Measurements from ENCODE around the gene CYP2F1.

The CYP2F1 gene

DNA sequence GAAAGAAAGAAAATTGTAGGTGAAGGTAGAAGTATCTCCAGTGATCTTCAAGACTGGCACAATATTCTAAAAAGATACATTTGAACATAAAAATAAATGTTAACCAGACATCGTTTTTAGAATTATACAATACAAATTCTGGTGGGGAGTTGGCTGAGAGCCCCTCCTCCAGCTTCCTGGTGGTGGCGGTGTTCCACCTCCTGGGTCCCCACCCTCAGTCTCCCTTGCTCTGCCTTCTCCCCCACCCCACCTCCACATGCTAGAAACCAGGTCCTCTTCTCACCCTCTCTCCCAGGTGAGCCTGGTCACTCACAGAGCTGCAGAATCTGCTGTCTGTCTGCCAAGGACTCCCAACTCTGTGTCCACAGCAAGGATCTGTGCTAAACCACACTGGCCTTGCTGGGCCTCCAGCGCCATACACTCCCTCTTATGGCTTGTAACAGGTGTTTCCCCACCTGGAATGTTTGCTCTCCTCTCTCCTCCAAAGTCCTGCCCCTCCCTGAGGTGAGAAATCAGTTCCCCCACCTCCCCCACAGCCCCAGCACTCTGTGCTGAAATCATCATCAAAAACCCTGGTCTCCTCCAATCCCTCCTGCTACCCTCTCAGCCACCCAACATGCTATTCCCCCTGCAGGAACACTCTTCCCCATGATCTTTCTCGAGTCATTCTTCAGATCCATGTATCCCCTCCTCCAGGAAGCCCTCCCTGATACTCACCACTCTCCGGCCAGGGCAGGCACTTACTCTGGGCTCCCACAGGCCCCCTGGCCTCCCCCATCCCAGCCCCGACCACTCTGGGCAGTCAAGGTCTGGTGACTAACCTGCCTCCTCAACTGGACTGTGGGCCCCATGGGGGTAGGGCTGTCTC lies 58.3 kb downstream of the CYP2F1 start:
- no peak for DNase-seq (ENCODE audit: low read depth)
- TF ChIP-seq MAX (IDR thresholded peaks at IDR 0.05; ENCODE audit: low read depth, low read length) (no peak), POLR2A (IDR thresholded peaks at IDR 0.05; ENCODE audit: extremely low read depth, insufficient read length) (no peak), CTCF (IDR thresholded peaks at IDR 0.05; ENCODE audit: low read depth, low read length) (no peak), MYC (IDR thresholded peaks at IDR 0.05; ENCODE audit: low read depth, low read length) (no peak)
- no peak overlapping the region for H3K4me3 ChIP-seq (ENCODE audit: low read depth, low read length)

GRCh38 chr19:41174297-41174928 lies 60.2 kb downstream of the CYP2F1 start:
- no peak overlapping the region for H3K4me3 ChIP-seq (ENCODE audit: low read depth, low read length)
- DNase-seq (ENCODE audit: low read depth), result no peak
- TF ChIP-seq MYC (IDR thresholded peaks at IDR 0.05; ENCODE audit: low read depth, low read length) (no peak), CTCF (IDR thresholded peaks at IDR 0.05; ENCODE audit: low read depth, low read length) (no peak), MAX (IDR thresholded peaks at IDR 0.05; ENCODE audit: low read depth, low read length) (no peak), POLR2A (IDR thresholded peaks at IDR 0.05; ENCODE audit: extremely low read depth, insufficient read length) (no peak)

DNA sequence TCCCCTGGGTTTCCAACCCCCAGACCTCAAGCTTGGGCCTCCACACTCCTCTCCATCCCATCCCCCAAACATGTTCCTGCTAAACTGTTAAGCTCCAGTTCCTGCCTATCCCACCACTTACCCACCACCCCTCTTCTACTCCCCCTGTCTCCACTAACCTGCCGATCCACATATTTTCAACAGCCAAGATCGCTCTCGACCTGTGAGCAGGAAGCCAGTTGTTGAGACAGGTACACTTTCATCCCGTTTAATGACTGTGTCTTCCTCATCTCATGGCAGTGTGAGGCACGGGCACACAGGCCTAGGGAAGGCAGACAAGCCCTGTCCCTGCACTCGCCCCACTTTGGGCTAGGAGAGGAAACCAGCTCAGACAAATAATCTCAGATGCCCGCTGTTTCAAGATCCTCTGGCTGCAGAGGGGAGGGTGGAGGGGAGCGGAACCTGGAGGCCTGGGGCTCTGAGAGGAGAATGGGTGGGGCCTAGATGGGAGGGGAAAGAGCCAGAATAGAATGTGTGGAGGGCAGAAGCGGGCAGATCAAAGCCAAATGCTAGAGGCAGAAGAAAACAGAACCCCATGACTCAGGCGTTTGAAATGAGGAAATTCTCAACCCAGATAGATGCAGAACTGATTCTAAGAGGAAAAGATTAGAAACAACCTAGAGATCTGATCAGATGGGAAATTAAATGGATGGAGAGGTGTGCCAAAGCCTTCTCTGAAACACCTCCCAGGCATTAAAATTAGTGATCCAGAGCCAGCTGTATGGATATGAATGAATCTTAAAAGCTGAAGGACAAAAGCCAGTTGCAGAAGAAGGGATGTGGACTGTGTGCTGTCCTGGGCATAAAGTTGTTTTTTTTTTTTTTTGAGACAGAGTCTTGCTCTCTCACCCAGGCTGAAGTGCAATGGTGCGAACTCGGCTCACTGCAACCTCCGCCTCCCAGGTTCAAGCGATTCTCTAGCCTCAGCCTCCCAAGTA lies 61.9 kb downstream of the CYP2F1 start:
- no peak for TF ChIP-seq CTCF (IDR thresholded peaks at IDR 0.05; ENCODE audit: low read depth, low read length)
- no peak for TF ChIP-seq POLR2A (IDR thresholded peaks at IDR 0.05; ENCODE audit: extremely low read depth, insufficient read length)
- no peak for TF ChIP-seq MYC (IDR thresholded peaks at IDR 0.05; ENCODE audit: low read depth, low read length)
- TF ChIP-seq MAX (IDR thresholded peaks at IDR 0.05; ENCODE audit: low read depth, low read length), result no peak
- peak; percentile 55 for DNase-seq (ENCODE audit: low read depth)
- no peak overlapping the region for H3K4me3 ChIP-seq (ENCODE audit: low read depth, low read length)

All from NB4 (cell line).